CD4-positive, alpha-beta T cell treated with Interleukin-2 at 100 ng/mL for 4 hours (primary cell): ENCODE results near the gene MGAT2.
"Not testable (repeated sequence)": the region's sequence is repeated elsewhere in the genome, so short reads cannot be mapped to it uniquely, and the experiment has no call there.

Experiments
- DNase-seq: peaks from one replicate; pipeline ENCODE4 v3.0.0-alpha.2; 2020; ENCODE audit warnings: low spot score

The MGAT2 gene

GRCh38 chr14:49612671-49613070 is 7.9 kb upstream of the MGAT2 start:
- no peak for DNase-seq

DNA sequence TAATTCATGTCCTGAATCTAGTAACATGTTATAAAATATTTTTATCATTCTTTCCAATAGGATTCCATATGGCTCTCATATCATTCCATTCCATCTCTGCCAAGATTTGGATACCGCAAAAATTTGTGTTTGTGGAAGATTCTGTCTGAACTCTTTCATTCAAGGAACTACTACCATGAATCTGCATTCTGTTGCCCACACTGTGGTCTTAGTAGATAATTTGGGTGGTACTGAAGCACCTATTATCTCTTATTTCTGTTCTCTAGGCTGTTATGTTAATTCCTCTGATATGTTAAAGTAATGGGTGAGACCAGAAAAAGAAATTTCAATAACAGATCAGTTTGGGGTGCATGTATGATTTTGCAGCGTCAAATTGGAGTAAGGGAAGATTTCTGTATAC is 6.4 kb upstream of the MGAT2 start:
- no peak for DNase-seq

- no peak for DNase-seq
Observed at GRCh38 chr14:49615776-49616175, 4.8 kb upstream of the MGAT2 start.

DNA sequence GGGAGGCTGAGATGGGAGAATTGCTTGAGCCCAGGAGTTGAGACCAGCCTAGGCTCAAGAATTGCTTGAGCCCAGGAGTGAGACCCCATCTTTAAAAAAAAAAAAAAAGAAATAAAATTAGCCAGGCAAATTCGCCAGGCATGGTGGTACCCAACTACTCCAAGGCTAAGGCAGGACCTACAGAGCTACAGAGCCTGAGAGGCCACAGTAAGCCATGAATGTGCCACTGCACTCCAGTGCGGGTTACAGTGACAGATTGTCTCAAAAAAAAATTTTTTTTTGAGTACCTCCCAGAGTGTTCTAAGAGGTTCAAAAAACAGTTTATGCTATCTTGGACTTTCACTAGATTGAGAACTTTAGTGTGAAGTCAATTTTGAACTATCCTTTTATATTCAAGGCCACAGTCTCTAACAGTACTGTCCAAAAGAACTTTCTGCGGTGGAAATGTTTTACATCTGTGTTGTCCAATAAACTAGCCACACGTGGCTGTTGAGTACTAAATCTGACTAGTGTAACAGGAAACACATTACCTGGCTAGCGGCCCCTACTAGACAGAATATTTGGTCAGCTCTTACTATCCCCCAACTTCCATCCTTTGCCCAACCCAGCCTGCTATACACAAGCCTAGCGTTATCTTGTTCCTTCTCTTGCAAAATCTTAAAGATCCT is 2.6 kb upstream of the MGAT2 start:
- no peak for DNase-seq

- DNase-seq, result not testable (repeated sequence)
Observed at GRCh38 chr14:49619273-49619672, 1.3 kb upstream of the MGAT2 start.

GRCh38 chr14:49619730-49620129 is 869 bp upstream of the MGAT2 start:
- DNase-seq, result no peak

GRCh38 chr14:49621114-49621881 is 699 bp downstream of the MGAT2 start:
- peak; percentile 58 for DNase-seq

- DNase-seq, result no peak
Observed at GRCh38 chr14:49622022-49622607, 1.5 kb downstream of the MGAT2 start.

GRCh38 chr14:49623387-49623786 is 2.8 kb downstream of the MGAT2 start:
- no peak for DNase-seq

GRCh38 chr14:49623941-49624839 is 3.6 kb downstream of the MGAT2 start:
- DNase-seq, result peak; percentile 80

DNA sequence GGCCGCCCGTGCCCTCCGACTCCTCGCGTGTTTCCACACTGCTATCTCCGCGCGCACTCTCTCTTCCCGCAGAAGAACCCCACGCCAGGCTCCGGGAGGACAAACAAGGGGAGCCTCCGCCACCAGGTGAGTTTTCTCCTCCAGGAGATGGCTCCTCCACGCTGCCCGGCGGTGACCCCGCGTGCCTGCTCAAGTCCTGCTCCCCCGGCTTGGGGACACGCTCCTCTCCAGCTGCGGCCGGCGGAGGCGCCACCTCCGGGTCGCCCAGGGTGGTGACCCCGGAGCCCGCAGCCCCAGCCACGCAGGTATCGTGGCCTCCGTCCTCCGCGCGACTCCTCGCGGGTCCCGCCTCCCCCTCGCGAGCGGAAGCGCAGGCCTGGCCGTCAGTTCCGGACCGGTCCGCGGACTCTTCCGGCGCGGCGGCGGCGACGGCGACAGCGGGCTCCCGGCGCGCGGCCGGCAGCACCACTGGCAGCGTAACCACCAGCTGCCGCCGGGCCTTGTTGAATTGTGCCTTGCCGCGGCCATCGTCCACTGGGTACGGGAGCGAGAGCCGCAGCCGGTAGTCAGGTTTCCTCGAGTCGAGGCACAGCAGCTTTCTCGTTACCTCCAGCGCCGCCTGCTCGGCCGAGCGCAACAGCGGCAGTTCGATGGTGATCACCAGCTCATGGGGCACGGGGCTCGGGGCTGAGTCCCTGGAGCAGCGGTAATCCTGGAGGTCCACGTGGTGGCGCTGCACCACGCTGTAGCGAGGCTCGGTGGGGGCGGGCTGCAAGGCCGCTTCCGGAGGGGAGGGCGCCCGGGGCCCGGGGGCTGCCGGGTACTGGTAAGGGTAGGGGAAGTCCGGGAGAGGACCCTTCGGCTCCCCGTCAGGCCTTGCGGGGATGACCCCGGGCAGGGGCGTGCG is 13.3 kb downstream of the MGAT2 start:
- peak; percentile 95 for DNase-seq

DNA sequence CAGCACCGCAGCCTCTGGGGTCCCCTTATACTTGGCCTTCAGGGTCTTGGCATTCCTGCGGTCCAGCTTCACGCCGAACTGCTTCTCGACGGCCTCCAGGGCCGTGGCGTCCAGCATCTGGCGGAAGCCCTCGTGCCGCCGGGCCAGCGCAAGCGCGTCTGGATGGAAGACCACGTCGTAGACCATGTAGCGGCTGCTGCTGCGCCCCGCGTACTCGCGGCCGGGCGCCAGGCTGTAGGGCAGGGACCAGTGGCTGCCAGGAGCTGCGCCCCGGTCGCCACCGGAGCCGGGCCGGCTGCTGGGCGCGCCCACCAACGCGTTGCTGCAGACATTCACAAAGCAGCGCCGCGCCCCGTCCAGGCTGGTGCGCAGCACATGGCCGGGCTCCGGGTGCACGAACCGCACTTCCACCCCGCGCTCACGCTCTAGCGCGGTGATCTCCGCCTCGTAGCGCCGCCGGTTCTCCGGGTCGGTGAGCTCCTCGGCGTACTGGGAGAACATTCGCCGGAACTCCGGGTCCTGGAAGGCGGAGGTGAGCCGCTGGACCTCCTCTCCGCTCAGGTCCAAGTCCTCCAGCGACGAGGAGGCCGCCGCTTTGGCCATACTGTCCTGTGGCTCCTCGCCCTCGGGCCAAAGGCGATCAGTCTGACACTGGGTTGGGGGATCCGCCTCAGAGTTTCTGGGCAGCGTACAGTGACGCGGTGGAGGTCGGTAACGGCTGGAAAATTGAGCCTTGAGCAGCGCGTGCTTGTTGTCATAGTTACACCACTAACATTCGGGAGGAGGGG is 14.1 kb downstream of the MGAT2 start, which contains the start of gene DNAAF2:
DNAAF2 (minus strand) TSS at position 698 of the 788 bp plus-strand sequence; CDS start at position 603, 95 bp downstream.
- DNase-seq, result peak; percentile 78

DNA sequence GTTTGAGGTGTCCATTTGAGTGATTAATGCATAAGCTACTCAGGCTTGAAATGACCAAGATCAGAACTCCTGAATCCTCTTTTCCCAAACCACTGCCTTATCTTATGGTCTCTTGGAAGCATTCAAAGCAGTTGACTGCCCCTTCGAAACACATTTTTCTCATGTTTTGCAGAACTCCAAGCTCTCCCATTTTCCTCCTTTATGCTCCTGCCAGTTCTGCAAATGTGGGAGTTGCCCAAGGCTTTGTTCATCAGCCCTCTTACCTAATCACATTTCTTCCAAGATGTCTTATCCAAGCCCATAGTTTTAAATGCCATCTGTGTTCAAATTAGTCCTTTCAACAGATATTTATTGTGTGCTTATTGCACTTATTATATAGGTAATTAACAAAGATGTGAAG is 16.3 kb downstream of the MGAT2 start:
- no peak for DNase-seq

DNA sequence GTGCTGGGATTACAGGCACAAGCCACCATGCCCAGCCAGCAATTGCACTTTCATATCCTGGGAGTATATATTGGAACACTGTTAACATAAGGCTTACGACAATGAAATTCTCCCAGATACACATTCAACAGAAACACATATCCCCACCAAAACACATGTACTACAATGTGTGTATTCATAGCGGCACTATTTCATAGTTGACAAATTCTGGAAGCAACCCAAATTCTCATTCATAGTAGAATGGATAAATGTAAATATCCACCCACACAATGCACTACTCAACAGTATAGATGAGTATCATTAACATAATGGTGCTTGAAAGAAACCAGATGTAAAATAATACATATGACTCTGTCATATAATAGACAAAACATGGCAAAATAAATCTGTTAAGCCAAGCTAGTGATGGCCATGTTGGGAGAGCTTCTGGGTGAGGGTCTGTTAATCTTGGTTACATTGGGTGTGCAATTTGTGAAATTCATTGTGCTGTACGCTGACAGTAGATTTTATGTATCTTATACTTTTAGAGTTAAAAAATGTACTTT is 17.0 kb downstream of the MGAT2 start:
- no peak for DNase-seq

DNA sequence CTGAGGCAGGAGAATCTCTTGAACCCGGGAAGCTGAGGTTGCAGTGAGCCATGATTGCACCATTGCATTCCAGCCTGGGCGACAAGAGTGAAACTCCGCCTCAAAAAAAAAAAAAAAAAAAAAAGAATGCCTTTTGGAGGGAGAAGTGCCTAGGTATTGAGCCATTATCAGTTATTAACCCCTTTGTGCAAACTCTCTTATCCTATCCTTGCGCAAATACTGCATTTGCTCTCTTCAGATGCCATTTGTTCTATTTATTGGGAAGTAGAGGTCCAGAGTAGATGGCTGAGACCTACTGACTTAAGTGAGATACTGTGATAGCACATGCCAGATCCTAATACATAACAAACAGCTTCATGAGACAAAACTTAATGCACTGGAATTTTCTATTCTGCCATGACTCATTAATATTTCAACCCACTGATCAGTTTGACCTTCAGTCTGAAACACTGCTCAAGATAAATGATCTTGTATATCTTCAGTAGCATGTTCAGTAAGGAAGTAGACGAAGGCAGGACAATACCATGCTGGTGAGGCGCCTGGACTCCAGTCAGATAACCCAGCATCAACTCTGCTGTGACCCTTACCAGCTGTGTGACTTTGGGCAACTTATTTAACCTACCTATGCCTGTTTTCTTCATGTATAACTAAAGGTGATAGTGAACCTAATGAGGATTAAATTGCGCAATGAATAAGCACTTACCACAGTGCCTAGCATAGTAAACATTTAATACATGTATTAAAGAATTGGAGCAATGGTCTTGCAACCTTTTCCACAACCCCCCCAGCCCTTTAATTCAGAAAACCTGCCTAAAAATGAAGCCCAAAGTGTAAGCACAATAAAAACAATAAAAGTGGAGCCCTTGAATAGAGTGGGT is 20.2 kb downstream of the MGAT2 start:
- DNase-seq, result no peak

- DNase-seq, result no peak
Observed at GRCh38 chr14:49641697-49642129, 21.1 kb downstream of the MGAT2 start.

DNA sequence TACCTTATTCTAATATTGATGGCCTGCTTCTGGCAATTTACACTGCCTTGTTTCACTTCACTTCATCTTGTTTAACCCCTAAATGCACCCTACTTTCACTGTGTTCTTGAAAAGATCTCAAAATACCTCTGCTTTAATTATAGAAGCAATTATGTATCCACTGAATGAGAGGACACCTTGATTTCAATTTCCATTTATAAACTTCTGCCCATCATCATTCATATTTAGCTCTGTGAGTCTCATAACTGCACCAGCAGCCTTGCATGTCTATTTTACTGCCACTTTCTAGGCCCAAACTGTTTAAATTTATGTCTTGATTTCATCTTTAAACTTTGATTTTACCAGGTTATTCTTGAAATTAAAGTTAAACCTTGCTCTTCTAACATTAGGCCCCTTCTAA is 21.6 kb downstream of the MGAT2 start:
- DNase-seq, result no peak

GRCh38 chr14:49653508-49653907 is 32.9 kb downstream of the MGAT2 start:
- DNase-seq, result no peak

DNA sequence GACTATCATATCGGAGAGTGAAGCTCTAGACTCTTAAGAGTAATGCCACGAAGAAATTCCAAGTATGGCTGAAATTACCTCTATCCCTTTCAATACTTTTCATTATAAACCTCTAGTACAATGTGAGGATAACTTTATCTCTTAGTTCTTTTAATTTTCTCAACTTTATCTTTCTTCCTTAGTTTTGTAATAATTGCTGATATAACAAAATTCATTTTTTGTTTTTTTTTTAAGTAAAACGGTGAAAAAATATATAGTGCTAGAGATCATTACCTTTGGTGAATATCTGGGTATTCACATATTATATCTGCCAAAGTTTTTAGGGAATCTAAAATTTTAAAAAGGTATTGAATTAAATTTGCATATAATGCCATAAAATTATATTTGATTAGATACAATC is 33.9 kb downstream of the MGAT2 start:
- no peak for DNase-seq
